WTC11 (cell line): ENCODE measurements around the gene ADARB2. TPM values are rescaled to one million over a fixed set of nuclear protein-coding genes. Genes with fewer than 3 reads are reported as not detected.

ENCODE experiments used
- ATAC-seq: fragments of 200-7000 bp; cut with Tn5 transposase; 2 replicates; pipeline ENCODE4 v1.10.0; 2021; ENCODE audit warnings: mild to moderate bottlenecking, moderate library complexity
- CTCF ChIA-PET: fragments of 300-600 bp; sonication (Branson Sonifier 250); formaldehyde crosslinking; loops from one replicate; lab custom pipeline; 2021; ENCODE audit warnings: antibody characterized with exemption; lab: Charles Lee
- POLR2A ChIA-PET: fragments of 350-600 bp; sonication (Branson Sonifier 250); formaldehyde crosslinking; loops from one replicate; lab custom pipeline; 2021; ENCODE audit warnings: antibody characterized with exemption; lab: Charles Lee
- DNase-seq: peaks from one replicate; pipeline ENCODE4 v3.0.0; 2021; ENCODE audit warnings: low spot score
- H3K27ac Mint-ChIP-seq: 2 replicates; pipeline ENCODE4 v1.8.0; 2021; ENCODE audit warnings: mixed read lengths
- H3K27me3 Mint-ChIP-seq: 2 replicates; pipeline ENCODE4 v1.8.0; 2021; ENCODE audit warnings: low read depth, mild to moderate bottlenecking, moderate library complexity, mixed read lengths
- H3K36me3 Mint-ChIP-seq: 2 replicates; pipeline ENCODE4 v1.8.0; 2021; ENCODE audit warnings: mixed read lengths
- H3K4me1 Mint-ChIP-seq: 2 replicates; pipeline ENCODE4 v1.8.0; 2022; ENCODE audit warnings: mixed read lengths
- H3K4me3 Mint-ChIP-seq: 2 replicates; pipeline ENCODE4 v1.8.0; 2021; ENCODE audit warnings: mild to moderate bottlenecking, moderate library complexity, mixed read lengths
- H3K9me3 Mint-ChIP-seq: 2 replicates; pipeline ENCODE4 v1.8.0; 2021; ENCODE audit warnings: mixed read lengths
- AR ChIP-seq: fragments of 250-450 bp; sonication (Bioruptor Pico); IDR thresholded peaks from 2 replicates; pipeline ENCODE4 v1.9.0; 2021; ENCODE audit warnings: mild to moderate bottlenecking
- ATF1 ChIP-seq: sonication (generic); formaldehyde crosslinking; IDR thresholded peaks from 2 replicates; pipeline ENCODE4 v1.8.1; 2023; ENCODE audit warnings: mild to moderate bottlenecking, moderate library complexity, missing genetic modification reagents
- CREB1 ChIP-seq: sonication (generic); formaldehyde crosslinking; IDR thresholded peaks from 2 replicates; pipeline ENCODE4 v1.8.0; 2023; ENCODE audit warnings: mild to moderate bottlenecking, missing genetic modification reagents
- ETV6 ChIP-seq: sonication (generic); formaldehyde crosslinking; IDR thresholded peaks from 2 replicates; pipeline ENCODE4 v1.8.1; 2022; ENCODE audit warnings: mild to moderate bottlenecking, missing genetic modification reagents
- GABPB1 ChIP-seq: sonication (generic); formaldehyde crosslinking; IDR thresholded peaks from 2 replicates; pipeline ENCODE4 v1.8.1; 2023; ENCODE audit warnings: mild to moderate bottlenecking, missing genetic modification reagents
- HMGA2 ChIP-seq: fragments of 250-450 bp; sonication (Bioruptor Pico); IDR thresholded peaks from 2 replicates; pipeline ENCODE4 v1.4.0; 2021; ENCODE audit warnings: mild to moderate bottlenecking, moderate library complexity
- IRF2 ChIP-seq: sonication (generic); formaldehyde crosslinking; IDR thresholded peaks from 2 replicates; pipeline ENCODE4 v1.8.0; 2022; ENCODE audit warnings: low read depth, missing genetic modification reagents, borderline replicate concordance
- JUN ChIP-seq: sonication (generic); formaldehyde crosslinking; IDR thresholded peaks from 2 replicates; pipeline ENCODE4 v1.8.0; 2023; ENCODE audit warnings: mild to moderate bottlenecking, missing genetic modification reagents
- KAT7 ChIP-seq: sonication (generic); formaldehyde crosslinking; IDR thresholded peaks from 2 replicates; pipeline ENCODE4 v1.8.1; 2023; ENCODE audit warnings: missing genetic modification reagents, mild to moderate bottlenecking, borderline replicate concordance
- MXD4 ChIP-seq: fragments of 250-450 bp; sonication (Bioruptor Pico); IDR thresholded peaks from 2 replicates; pipeline ENCODE4 v1.8.0; 2021; ENCODE audit warnings: mild to moderate bottlenecking, moderate library complexity, borderline replicate concordance
- NFE2L1 ChIP-seq: sonication (generic); formaldehyde crosslinking; IDR thresholded peaks from 2 replicates; pipeline ENCODE4 v1.8.1; 2023; ENCODE audit warnings: missing genetic modification reagents
- NFYB ChIP-seq: sonication (generic); formaldehyde crosslinking; conservative IDR thresholded peaks from 2 replicates; pipeline ENCODE4 v1.8.0; 2022; ENCODE audit warnings: low read depth, missing genetic modification reagents
- PRDM15 ChIP-seq: sonication (generic); formaldehyde crosslinking; IDR thresholded peaks from 2 replicates; pipeline ENCODE4 v1.8.0; 2022; ENCODE audit warnings: missing genetic modification reagents
- PREB ChIP-seq: sonication (generic); formaldehyde crosslinking; IDR thresholded peaks from 2 replicates; pipeline ENCODE4 v1.8.1; 2022; ENCODE audit warnings: mild to moderate bottlenecking, missing genetic modification reagents, moderate library complexity, borderline replicate concordance
- PRRX2 ChIP-seq: fragments of 250-450 bp; sonication (Bioruptor Pico); IDR thresholded peaks from 2 replicates; pipeline ENCODE4 v1.8.0; 2021; ENCODE audit warnings: mild to moderate bottlenecking
- RORB ChIP-seq: fragments of 250-450 bp; sonication (Bioruptor Pico); IDR thresholded peaks from 2 replicates; pipeline ENCODE4 v1.9.0; 2021; ENCODE audit warnings: mild to moderate bottlenecking
- SMAD3 ChIP-seq: sonication (generic); formaldehyde crosslinking; IDR thresholded peaks from 2 replicates; pipeline ENCODE4 v1.8.0; 2022; ENCODE audit warnings: missing genetic modification reagents, mild to moderate bottlenecking, borderline replicate concordance
- SMAD4 ChIP-seq: sonication (generic); formaldehyde crosslinking; IDR thresholded peaks from 2 replicates; pipeline ENCODE4 v1.8.0; 2022; ENCODE audit warnings: mild to moderate bottlenecking, missing genetic modification reagents
- TEAD4 ChIP-seq: sonication (generic); formaldehyde crosslinking; IDR thresholded peaks from 2 replicates; pipeline ENCODE4 v1.8.0; 2022; ENCODE audit warnings: mild to moderate bottlenecking, missing genetic modification reagents
- TP53 ChIP-seq: sonication (generic); formaldehyde crosslinking; IDR thresholded peaks from 2 replicates; pipeline ENCODE4 v1.8.1; 2023; ENCODE audit warnings: mild to moderate bottlenecking, missing genetic modification reagents
- ZBTB21 ChIP-seq: sonication (generic); formaldehyde crosslinking; IDR thresholded peaks from 2 replicates; pipeline ENCODE4 v1.8.1; 2023; ENCODE audit warnings: mild to moderate bottlenecking, missing genetic modification reagents, borderline replicate concordance
- ZNF423 ChIP-seq: fragments of 250-450 bp; sonication (Bioruptor Pico); IDR thresholded peaks from 2 replicates; pipeline ENCODE4 v2.1.2; 2022; ENCODE audit warnings: mild to moderate bottlenecking, moderate library complexity
- ZNF425 ChIP-seq: fragments of 250-450 bp; sonication (Bioruptor Pico); conservative IDR thresholded peaks from 2 replicates; pipeline ENCODE4 v1.9.0; 2021; ENCODE audit warnings: mild to moderate bottlenecking
- ZNF512 ChIP-seq: sonication (generic); formaldehyde crosslinking; IDR thresholded peaks from 2 replicates; pipeline ENCODE4 v1.8.1; 2022; ENCODE audit warnings: missing genetic modification reagents, borderline replicate concordance
- total RNA-seq: library from RNA; stranded (reverse); gene quantifications from 3 replicates; pipeline ENCODE4 v1.2.3, GENCODE V29; 2021

Gene ADARB2
- total RNA-seq, 1 experiment from 2014 or later = 3.7 TPM

GRCh38 chr10:1477578-1477977, 259.7 kb downstream of the ADARB2 start:
- CTCF ChIA-PET = no interaction called here
- H3K4me1 Mint-ChIP-seq = peaks cover 31% of the 10 kb centered on the region
- no peak overlapping the region for H3K4me3 Mint-ChIP-seq
- DNase-seq (no peak), ATAC-seq (no peak)
- peaks cover 26% of the 10 kb centered on the region for H3K36me3 Mint-ChIP-seq
- no peak overlapping the region for H3K27ac Mint-ChIP-seq
- TF ChIP-seq ZBTB21 (CRISPR knock-in tag) (no peak), TEAD4 (CRISPR knock-in tag) (no peak), GABPB1 (no peak), PRRX2 (CRISPR knock-in tag) (no peak), NFE2L1 (CRISPR knock-in tag) (no peak), SMAD4 (CRISPR knock-in tag) (no peak), TP53 (CRISPR knock-in tag) (no peak), NFYB (CRISPR knock-in tag) (no peak), ZNF425 (no peak), AR (no peak), KAT7 (CRISPR knock-in tag) (no peak), PRDM15 (CRISPR knock-in tag) (no peak), ATF1 (CRISPR knock-in tag) (no peak), RORB (CRISPR knock-in tag) (no peak), MXD4 (CRISPR knock-in tag) (no peak), JUN (CRISPR knock-in tag) (no peak), ETV6 (CRISPR knock-in tag) (no peak), CREB1 (no peak)
- peaks cover 32% of the 10 kb centered on the region for H3K9me3 Mint-ChIP-seq
- peaks cover 12% of the 10 kb centered on the region for H3K27me3 Mint-ChIP-seq
- POLR2A ChIA-PET = no interaction called here

- POLR2A ChIA-PET = no interaction called here
- CTCF ChIA-PET = no interaction called here
- ATAC-seq (no peak), DNase-seq (no peak)
- Mint-ChIP-seq H3K4me3 (no peak overlapping the region), H3K36me3 (peaks cover 26% of the 10 kb centered on the region), H3K27ac (no peak overlapping the region), H3K4me1 (peaks cover 28% of the 10 kb centered on the region), H3K27me3 (peaks cover 9% of the 10 kb centered on the region), H3K9me3 (peaks cover 32% of the 10 kb centered on the region)
- TF ChIP-seq MXD4 (CRISPR knock-in tag) (no peak), RORB (CRISPR knock-in tag) (no peak), IRF2 (CRISPR knock-in tag) (no peak), ZNF425 (no peak), SMAD3 (CRISPR knock-in tag) (no peak), ZNF512 (CRISPR knock-in tag) (no peak), HMGA2 (CRISPR knock-in tag) (no peak), PREB (CRISPR knock-in tag) (no peak), PRRX2 (CRISPR knock-in tag) (no peak), ATF1 (CRISPR knock-in tag) (no peak), ZNF423 (CRISPR knock-in tag) (no peak)
Measured at GRCh38 chr10:1476455-1476803, 260.9 kb downstream of the ADARB2 start.
